SIG-M5 (cell line): ENCODE data around the gene GMPPA.

ENCODE experiments used
- DNase-seq: peaks from one replicate; lab custom pipeline; 2025; lab: John Stamatoyannopoulos, UW

GMPPA gene

DNA sequence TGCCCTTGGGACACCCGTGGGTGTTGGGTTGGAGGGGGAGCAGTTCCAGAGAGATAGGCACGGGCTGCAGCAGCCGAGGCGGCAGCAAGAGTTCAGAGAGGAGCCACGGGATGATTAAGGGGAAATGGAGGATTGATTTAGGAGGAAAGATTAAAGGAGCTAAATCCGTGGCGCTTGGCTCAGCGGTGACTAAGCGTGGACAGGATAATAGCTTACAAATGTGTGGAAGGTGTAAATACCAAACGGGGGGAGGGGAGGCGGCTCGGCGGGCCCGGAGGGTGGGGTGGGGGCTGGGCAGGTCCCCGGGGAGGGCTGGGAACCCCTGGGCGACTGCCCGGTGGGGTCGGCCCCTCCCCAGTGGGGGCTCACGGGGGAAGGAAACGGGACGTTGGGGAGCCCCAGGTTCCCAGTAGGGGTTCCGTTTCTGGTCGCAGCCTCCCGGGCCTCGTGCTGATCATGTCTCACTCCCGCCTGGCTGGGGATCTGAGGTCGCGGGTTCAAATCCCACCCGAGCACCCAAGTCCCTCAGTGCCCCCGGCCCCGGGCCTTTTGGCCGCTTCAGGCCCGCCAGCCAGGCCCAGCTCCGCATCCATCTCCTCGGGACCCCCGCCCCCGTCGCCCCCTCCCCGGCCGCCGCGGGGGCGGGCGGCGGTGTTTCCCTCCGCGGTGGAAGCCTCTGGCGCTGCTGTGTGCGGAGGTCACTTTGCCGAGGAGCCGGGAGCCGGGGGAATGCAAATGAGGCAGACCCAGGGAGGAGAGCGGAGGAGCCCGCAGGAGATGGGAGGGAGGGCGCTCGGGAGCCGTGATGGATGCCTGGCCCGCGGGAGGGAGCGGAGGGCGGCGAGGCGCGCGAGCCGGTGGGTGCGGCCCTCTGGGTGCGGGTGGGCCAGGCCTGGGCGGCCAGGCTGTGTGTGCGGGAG is 23.7 kb downstream of the GMPPA start:
- DNase-seq = no peak

DNA sequence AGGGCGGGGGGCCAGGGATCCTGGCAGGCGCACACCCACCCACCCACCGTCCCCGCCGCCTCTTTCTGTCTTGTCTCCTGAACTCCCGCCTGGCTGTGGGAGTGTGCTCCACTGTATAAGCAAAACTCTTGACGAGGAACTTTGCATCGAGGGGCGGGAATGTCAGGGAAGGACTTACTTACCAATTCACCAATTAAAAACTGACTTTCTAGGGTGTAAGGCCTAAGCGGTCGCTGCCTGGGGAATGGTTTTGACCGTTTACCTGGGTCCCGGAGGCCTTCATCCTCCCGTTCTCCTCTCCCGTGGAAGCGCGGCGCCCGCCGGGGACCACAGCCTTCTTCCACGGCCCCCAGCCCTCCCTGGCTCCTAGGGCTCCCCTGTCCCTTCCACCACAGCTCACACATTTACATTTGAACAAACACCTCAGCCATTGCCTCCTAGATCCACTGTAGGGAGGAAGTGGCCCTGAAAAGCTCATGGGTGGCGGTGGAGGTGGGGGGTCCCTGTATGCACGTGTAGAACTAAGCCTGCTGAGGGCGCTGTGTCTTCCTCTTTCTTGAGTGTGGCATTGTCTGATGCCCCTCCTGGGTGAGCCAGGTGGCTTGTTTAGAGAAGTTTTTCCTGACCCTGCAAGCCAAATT is 24.5 kb downstream of the GMPPA start:
- DNase-seq = no peak

DNA sequence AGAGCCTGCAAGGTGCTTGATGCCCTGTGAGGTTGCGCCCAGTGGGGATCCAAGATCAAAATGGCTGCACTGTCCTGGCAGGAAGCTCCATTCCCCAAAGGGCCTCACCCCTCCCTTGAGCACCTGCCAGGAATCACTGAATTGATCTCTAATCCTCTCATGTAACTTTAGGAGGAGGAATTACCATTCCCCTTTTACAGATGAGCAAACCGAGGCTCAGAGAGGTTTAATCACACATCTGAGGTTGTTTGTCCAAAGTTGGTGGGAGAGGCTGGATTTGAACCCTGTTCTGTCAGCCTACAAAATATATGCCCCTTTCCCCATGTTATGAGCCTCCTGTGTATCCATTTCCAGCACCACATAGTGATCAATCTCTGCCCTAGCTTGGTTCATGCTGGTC is 26.1 kb downstream of the GMPPA start:
- no peak for DNase-seq

DNA sequence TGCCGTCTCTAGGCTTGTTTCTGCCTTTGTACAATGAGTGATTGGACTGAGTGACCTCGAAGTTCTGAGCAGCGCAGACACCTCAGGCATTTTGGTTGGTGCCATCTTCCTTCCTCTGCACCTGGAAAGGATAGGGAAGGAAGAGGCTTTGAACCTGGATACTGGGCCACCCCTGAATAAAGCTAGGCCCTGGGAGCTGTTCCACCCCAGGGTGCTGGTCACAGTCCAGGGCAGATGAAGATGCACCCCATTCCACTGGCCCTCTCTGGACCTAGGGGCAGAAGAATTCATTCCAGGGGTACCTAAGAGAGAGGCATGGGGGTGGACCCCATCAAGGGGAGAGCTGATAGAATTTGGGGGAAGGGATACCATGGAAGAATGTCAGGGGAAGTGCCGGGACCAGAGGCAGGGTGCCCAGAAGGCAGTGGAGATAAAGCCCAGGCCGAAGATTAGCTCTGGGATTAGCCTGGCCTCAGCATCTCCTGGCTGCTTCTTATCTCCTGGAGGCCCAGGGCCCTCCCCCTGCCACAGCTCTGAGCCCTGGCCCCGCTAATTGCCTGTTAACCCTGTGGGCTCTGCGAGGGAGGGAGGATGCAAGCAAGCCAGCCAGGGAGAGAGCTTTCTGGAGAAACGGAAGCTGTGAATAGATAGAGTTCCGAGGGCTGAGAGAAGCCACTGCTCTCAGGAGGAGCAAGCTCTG is 27.0 kb downstream of the GMPPA start:
- DNase-seq = no peak

DNA sequence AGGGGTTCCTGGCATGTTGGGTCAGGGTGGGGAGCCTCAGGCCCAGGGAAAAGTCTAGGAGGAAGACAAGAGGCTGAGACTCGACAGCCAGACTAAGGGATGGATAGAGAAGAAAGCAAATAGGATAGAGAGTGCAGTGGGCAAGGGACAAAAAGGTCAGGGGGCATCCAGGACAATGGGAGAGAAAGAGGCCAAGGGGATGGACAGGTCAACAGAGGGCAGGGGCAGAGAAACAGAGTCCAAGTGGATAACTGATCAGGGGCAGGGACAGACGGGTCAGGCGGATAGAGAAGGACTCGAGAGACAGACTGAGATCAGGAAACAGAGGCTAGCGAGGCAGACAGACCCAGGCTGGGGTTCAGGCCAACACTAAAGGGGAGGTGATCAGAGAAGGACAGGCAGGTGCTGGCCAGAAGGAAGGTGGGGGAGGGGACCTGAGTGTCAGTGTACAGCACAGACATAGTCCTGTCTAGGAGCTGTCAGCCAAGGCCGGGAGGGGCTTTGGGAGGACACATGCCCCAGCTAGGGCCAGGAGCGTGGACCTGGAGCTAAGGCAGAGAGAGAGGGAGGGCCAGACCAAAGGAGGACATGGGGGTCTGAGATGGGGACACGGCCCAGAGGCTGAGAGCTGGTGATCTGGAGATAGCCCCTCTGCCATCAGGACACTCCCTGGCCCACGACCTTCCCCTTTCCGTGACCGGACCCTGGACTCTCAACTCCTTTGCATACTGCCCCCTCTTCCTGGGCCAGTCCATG is 27.8 kb downstream of the GMPPA start:
- DNase-seq = no peak

DNA sequence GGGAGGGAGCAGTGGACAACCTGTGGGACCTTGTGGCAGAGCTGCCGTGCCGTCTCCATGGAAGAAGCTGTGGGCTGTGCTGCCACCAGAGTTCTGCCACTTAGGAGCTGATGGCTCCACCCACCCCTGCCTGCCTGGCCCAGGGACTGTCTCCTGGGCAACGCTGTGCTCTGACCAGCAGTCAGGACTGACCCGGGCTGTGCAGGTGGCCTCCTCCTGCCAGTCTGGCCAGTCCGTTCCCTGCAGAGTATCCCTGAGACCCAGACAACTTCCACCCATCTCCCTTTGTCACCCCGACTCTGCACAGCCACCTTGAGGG is 28.3 kb downstream of the GMPPA start:
- DNase-seq = no peak

DNA sequence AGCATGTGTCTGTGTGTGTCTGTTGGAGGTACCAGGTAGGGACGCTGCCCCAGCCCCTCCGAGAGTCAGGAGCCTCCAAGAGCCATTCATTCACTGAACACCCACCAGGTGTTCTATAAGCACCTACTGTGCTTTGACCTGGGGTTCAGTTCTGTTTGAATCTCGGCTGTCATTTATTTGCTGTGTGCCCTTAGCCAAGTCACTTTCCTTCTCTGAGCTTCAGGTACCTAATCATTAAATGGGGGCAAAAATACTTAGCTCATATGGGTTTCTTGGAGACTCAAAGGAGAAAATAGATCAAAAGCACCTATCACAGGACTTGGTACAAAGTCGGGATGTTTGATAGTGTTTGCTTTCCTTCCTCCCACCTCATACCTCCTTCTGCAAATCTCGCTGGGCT is 28.8 kb downstream of the GMPPA start:
- DNase-seq = no peak

DNA sequence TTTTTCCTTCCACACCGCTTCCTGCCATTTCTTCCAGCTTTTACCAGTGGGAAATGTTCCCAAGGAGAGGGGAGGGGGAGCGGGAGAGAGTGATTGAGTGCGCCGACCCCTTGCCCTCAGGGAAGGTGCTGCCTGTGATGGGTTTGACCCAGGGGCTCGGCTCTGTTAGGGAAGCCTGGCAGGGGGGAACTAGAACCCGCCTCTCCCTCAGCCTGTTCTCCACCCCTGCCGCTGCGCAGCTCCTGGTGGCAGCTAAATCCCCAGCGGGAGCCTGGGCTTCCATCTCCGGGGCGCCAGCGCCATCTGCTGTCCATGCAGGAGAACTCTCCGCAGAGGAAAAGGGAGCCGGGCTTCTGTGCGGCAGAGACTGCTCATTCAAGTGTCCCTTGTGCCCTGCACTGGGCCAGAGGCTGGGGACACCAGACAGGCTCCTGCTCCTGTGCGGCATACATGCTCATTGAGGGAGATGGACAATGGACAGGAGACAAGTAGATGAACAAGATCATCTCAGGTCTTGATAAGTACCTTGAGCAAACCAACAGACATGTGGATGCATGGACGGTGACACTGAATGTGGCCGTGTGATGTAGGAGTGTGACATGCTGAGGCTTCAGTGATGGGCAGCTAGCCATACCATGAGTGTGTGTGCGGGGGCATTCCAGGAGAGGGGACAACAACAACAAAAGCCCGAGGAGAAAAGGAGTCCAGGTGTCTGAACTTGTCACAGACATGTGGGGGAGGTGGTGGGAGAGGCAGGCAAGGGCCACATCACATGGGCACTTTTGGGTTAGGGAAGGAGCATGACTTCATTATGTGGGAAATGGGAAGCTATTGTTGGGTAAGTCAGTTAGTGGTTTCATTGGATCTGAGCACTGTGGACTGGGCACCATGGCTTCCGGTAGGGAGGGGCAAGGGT is 31.6 kb downstream of the GMPPA start:
- peak; percentile 28 for DNase-seq

DNA sequence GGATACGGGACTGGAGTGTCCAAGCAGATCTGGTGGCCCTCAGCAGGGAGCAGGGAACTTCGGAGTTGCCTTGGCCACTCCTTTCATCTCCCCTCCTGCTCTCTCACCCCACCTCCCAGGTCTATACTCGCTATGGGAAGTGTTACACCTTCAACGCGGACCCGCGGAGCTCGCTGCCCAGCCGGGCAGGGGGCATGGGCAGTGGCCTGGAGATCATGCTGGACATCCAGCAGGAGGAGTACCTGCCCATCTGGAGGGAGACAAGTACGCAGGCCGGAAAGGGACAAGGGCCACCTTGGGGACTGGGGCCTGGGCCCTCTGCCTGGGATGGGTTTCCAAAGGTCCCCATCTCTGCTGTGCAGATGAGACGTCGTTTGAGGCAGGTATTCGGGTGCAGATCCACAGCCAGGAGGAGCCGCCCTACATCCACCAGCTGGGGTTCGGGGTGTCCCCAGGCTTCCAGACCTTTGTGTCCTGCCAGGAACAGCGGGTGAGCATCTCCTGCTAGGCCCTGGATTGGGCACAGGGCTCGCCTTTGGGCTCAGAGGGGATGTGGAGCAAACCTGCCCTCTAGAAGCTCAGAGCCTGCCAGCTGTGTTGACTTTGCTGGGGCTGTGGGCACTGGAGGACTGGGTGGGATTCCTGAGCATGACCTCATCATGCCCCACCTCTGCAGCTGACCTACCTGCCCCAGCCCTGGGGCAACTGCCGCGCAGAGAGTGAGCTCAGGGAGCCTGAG is 33.1 kb downstream of the GMPPA start:
- no peak for DNase-seq

DNA sequence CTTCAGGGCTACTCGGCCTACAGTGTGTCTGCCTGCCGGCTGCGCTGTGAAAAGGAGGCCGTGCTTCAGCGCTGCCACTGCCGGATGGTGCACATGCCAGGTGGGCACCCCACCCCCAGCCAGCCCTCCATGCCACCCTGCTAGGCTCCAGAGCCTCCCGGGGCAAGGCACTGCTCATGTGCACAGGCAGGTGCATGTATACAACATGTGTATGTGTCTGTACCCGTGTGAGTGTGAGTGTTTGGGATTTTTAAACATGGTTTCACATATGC is 33.6 kb downstream of the GMPPA start:
- no peak for DNase-seq

DNA sequence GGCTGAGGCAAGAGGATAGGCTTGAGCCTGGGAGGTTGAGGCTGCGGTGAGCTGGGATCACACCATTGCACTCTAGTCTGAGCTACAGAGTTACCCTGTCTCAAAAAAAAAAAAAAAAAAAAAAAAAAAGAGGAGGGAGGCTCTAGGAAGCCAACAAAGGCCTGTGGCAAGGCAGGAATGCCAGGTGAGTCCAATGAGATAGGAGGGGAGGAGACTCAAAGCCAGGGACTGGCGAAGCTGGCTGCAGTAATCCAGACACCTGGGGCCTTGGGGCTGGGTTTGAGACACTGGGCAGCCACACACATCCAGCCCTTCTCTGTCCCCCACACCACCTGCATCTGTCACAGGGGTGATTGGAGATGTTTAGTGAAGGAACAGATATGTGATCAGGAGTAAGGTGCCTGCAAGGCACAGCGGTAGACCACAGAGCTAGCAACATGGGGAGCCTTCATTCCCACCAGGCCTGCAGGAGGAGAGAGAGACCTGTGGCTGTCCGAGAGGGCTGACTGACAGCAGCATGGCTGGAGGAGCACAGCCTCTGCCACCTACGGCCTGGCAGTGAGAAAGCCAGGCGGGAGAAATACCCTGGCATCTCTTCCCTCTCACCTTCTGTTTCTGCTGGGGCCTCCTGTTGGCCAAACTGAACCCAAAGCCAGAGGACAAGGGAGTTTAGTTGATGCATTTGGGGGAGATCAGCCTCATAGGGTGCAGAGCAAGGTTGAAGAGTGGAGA is 35.4 kb downstream of the GMPPA start:
- no peak for DNase-seq

DNA sequence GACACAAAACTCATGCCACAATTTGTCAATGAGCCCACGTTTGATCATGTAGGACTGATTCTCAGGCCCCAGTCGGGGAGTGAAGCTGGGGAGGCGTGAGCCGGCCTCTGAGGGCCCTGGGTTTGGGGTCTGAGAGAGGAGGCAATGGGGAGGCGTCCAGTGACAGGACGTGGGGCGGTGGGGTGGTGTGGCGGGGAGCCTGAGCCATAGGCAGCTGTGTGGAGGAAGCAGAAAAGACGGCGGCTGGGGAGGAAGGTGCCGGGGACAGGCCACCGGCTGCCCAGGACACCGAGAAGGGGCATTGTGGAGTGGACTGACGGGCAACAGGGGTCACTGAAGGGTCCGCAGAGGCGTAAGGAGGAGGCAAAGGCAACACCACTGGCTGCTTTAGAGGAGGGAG is 37.7 kb downstream of the GMPPA start:
- DNase-seq = no peak

DNA sequence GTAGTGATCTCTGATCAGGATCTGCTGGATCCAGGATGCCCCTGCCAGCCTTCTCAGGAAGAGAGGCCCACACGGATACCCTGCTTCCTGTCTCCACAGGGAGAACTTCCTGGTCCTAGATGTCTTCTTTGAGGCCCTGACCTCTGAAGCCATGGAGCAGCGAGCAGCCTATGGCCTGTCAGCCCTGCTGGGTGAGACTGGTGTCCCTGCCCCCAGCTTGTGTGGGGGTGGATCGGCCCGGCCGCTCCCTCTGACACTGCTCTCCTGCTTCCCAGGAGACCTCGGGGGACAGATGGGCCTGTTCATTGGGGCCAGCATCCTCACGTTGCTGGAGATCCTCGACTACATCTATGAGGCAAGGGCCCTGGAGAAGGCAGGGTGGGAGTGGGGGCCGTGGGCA is 38.3 kb downstream of the GMPPA start:
- DNase-seq = no peak

DNA sequence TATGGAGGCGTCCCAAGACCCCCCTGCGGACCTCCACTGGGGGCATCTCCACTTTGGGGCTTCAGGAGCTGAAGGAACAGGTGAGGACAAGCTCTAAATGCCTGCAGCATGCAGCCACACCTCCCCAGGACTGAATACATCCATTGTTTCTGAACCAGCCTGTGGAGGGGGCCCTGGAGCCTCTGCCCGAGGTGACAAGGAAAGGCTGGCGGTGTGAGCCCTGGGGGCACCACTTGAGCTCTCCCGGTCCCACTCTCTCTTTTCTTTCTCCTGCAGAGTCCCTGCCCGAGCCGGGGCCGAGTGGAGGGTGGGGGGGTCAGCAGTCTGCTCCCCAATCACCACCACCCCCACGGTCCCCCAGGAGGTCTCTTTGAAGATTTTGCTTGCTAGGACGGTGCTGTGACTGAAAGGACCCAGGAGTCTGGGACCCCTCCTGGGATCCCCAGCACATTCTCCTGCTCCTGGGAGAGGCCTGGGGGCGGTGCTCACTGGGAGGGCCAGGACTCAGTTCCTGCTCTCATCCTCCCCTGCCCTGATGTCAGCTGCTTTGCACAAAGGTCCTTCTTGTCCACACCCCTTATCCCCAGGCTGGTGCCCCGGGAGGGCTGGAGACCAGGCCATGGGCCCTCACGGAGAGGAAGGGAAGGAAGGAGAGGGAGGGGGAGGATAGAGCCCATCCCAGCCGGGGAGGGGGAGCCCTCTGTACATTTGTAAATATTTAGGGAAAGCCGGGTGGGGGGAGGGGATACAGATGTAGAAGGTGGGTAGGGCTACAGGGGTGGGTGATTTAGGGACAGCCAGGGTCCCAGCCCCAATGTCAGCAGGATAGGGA is 39.2 kb downstream of the GMPPA start:
- DNase-seq = no peak

DNA sequence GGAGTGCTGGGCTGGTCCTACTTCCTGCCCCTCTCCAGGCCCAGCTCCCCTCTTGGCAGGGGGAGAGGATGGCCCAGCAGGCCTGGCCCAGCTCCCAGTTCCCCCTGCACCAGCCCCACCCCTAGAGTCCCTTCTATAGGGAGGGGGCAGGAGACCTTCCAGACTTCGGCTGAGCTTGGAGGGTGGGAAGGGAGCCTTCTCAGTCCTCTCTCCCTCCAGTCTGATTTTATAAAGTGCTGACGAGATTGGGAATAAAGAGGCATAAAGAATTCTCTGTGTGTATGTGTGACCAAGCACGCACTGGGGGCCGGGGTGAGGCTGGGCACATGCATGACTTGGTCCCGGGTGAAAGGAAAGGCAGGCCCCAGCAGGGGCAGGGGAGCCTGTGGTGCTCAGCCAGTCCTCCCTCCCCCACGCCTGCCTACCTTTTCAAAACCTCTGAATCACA is 39.8 kb downstream of the GMPPA start:
- DNase-seq = no peak

DNA sequence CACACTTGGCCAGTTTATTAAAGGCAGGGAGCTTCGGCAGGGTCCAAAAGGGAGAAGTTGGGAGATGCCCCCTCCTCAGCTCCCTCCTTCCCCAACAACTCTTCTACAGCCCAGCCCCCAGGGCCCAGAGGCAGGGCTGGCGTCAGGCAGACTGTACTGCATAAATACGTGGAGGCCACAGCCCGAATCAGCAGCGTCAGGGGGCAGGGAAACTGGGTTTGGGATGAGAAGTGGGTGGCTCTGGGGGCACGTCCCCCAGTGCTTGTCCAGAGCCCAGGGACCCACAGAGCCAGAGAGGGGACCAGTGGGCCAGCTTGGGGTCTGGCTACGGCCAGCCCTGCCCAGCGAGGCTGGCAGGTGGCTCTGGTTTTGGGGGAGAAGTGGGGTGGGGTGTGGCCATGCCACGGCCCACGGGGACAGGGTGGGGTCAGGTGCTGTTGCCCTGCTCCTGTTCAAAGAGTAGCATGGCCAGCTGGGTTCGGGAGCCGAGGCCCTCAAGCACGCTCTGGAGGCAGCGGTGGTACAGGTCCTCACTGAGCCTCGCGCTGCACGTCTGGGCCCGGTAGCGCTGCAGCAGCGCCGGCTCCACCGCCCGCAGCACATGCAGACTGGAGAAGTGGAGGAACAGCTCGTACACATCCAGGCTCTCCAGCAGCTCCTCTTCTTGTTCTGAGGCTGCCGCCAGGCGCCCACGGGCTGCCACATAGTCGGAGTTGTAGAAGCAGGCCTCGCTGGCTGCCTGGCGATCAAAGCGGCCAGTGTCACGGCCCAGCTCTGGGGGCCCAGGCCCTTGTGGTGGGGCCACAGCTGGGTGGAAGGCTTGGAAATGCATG is 40.5 kb downstream of the GMPPA start:
- DNase-seq = no peak

DNA sequence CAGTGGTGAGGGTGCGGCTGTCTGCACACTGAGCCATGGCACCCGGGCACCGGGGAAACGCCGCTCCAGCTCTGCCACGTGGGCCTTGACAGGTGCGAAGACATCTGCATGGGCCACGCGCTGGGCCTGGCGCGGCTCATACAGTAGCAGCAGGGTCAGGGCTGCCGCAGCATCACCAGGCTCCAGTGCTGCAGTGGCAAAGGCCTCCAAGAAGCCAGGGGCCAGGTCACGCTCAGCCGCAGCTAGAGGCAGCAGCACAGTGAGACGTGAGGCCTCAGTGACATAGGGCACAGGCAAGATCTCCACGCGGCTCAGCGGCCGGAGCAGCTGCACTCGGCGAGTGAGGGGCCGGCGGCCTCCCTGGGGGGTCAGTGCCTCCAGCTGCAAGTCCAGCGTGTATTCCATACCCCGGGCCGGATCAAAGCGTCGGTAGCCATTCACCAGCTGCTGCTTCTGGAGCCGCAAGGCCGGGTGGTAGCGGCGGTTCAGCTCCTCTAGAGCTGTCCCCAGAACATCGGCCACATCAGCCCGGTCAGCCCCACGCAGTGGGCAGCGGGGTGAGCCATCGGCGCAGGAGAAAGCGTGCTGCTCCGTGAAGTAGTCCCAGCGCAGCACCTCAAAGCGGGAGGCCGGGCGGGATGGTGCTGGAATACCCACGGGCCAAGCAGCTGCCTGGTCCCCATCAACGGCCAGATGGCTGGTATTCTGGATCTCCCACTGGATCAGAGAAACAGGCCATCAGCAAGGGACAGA is 41.4 kb downstream of the GMPPA start:
- DNase-seq = no peak
